Cardiac fibroblast (primary cell): ENCODE data around the gene FBLN1.
A peak's percentile ranks its signal among the peaks of the same experiment; 100 is the strongest.

Experiments
- DNase-seq, 2 donors: peaks; one replicate each; pipeline versions ENCODE4 v3.0.0 to v3.0.0-alpha.2; 2010; ENCODE audit warnings: low read depth in 2 of 2
- H3K4me3 ChIP-seq, 2 donors: replicated peaks in 1 of 2; 1 replicate in 1 of 2; 2 replicates in 1 of 2; pipeline ENCODE4 v1.5.1; 2011; ENCODE audit warnings: low read depth in 2 of 2, low read length in 2 of 2, mild to moderate bottlenecking in 2 of 2, moderate library complexity in 1 of 2
- TF ChIP-seq, protein P1 (sequence below): IDR thresholded peaks from one replicate; pipeline ENCODE4 v1.5.1; 2011; ENCODE audit warnings: low read depth, mild to moderate bottlenecking, low read length, inconsistent platforms

Gene FBLN1, protein sequence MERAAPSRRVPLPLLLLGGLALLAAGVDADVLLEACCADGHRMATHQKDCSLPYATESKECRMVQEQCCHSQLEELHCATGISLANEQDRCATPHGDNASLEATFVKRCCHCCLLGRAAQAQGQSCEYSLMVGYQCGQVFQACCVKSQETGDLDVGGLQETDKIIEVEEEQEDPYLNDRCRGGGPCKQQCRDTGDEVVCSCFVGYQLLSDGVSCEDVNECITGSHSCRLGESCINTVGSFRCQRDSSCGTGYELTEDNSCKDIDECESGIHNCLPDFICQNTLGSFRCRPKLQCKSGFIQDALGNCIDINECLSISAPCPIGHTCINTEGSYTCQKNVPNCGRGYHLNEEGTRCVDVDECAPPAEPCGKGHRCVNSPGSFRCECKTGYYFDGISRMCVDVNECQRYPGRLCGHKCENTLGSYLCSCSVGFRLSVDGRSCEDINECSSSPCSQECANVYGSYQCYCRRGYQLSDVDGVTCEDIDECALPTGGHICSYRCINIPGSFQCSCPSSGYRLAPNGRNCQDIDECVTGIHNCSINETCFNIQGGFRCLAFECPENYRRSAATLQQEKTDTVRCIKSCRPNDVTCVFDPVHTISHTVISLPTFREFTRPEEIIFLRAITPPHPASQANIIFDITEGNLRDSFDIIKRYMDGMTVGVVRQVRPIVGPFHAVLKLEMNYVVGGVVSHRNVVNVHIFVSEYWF

DNA sequence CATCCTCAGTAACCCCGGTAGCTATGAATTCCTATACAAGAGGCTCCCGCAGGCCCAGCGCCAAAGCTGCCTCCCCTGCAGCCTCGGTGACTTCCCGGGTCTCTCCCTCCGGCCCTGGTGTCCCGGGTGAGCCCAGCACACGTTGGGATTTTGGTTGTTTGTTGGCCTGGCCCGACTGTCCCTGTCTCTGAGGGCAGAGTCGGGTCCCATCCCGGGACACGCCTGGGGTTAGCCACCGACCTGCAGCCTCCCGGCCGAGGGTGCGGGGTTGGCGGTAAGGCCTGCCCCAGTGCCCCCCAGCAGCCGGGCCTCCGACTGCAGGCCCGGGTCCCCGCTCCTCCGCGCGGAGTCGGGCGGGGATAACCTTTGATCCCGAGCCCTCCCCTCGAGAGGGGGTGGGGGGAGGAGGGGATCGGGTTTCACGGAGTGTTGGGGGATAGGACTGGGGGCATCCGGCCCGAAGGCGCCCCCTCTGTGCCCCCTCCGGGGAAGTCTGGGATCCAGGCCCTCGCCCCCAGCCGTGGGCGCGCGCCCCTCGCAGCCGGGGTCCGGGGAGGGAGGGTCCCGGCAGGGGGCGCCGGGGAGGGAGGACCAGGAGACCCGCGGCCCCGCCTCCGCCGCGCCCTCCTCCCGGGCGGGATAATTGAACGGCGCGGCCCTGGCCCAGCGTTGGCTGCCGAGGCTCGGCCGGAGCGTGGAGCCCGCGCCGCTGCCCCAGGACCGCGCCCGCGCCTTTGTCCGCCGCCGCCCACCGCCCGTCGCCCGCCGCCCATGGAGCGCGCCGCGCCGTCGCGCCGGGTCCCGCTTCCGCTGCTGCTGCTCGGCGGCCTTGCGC is at the start of gene FBLN1:
Gene FBLN1 (plus strand): TSS at position 669 of the 835 bp plus-strand sequence. CDS start 103 bp downstream, at position 772.
- DNase-seq = peak in 1 of 2 donors; percentile 46
- TF ChIP-seq, protein P1, sequence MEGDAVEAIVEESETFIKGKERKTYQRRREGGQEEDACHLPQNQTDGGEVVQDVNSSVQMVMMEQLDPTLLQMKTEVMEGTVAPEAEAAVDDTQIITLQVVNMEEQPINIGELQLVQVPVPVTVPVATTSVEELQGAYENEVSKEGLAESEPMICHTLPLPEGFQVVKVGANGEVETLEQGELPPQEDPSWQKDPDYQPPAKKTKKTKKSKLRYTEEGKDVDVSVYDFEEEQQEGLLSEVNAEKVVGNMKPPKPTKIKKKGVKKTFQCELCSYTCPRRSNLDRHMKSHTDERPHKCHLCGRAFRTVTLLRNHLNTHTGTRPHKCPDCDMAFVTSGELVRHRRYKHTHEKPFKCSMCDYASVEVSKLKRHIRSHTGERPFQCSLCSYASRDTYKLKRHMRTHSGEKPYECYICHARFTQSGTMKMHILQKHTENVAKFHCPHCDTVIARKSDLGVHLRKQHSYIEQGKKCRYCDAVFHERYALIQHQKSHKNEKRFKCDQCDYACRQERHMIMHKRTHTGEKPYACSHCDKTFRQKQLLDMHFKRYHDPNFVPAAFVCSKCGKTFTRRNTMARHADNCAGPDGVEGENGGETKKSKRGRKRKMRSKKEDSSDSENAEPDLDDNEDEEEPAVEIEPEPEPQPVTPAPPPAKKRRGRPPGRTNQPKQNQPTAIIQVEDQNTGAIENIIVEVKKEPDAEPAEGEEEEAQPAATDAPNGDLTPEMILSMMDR = no peak
- H3K4me3 ChIP-seq = peak within 1 kb of the TSS; percentile 45 to 72

DNA sequence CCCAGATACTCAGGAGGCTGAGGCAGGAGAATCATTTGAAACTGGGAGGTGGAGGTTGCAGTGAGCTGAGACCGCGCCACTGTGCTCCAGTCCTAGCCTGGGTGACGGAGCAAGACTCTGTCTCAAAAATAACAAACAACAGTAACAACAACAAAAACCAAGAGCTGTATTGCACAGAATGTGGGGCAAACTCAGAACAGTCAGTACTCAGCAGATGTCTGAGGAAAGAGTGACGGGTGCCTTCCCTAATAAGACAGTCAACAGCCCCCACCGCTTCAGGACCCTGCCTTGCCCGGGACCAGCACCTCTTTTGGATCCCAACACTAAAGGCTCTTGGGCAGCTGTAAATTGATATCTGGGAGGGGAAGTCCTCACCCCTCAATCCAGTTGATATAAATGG is 48.9 kb upstream of the FBLN1 start:
- TF ChIP-seq, protein P1 = no peak
- no peak for DNase-seq
- H3K4me3 ChIP-seq = no peak overlapping the region

DNA sequence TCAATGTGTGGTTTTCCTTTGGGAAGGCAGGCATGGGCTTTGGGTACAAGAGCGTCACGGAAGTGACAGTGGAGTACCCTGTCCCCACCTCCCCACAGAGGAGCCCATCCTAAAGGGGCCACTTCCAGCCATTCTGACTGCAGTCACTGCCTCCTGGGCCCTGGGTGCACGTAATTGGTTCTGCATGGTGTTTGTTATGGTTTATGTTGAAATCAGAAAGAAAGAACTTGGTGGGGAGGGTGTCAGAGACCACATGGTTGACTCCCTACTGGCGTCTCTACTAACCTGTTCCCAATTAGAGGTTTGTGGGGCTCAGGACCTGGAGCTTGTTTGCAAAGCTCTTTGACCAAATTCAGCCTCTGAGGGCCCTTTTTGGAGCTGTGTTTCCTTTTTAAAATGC is 48.4 kb upstream of the FBLN1 start:
- DNase-seq = no peak
- TF ChIP-seq, protein P1 = no peak
- H3K4me3 ChIP-seq = no peak overlapping the region

DNA sequence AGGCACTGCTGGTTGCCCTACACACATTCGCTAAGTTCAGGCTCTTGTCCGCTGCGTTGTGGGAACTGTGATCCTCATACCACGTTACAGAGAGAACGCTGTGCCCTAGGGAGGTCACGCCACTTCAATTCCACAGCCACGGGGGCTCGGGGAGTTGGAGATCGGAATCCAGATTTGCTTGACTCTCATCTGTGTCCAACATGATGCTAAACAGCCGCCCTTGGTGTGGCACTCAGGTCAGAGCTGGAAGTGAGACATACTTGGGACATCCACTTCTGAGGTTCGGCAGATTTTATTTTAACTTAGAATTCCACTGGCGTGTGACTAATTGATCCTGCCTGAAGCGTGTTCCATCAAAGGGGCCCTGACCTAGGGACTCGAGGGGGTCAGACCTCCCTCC is 47.5 kb upstream of the FBLN1 start:
- TF ChIP-seq, protein P1 = no peak
- H3K4me3 ChIP-seq = no peak overlapping the region
- DNase-seq = no peak

DNA sequence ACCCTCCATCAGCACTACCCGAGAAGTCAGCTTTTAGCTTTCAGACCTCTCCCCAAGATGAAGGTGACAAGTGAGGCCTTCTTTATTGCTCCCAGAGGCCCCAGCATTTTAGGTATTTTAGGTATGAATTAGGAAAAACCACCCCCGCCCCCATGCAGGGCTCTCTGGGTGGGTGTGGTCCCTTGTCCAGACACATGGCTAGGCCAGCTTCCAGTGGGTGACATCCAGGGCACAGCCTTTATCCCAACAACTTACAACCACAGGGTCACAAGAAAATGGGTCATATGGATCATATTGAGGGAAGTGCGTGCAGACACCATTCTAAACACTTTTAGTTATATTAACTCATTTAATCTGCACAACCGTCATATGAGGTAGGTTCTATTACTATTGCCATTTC is 47.1 kb upstream of the FBLN1 start:
- TF ChIP-seq, protein P1 = no peak
- no peak for DNase-seq
- no peak overlapping the region for H3K4me3 ChIP-seq

DNA sequence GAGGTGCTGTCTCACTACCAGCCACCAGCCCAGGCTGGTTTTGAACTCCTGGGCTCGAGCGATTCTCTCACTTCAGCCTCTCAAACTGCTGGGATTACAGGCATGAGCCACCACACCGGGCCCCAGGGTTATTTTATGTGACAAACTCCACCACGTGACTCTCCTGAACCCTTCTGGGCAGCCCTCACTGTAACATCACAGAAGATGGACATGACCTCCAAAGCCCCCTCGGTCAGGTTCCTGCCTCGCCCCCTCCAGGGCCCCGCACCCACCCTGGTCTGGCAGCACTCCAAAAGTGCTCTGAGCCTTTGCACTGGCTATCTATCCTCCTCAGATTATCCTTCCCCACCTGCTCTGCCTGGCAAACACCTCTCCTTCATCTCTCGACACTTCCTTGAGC is 45.9 kb upstream of the FBLN1 start:
- H3K4me3 ChIP-seq = no peak overlapping the region
- no peak for DNase-seq
- TF ChIP-seq, protein P1 = no peak
